A549 (cell line): ENCODE results near the gene ADGRL3.

ENCODE experiments used
- CHD4 ChIP-seq: fragments of 200-600 bp; sonication (generic); IDR thresholded peaks from 2 replicates; pipeline ENCODE4 v1.6.1; 2016; ENCODE audit warnings: antibody characterized with exemption, mild to moderate bottlenecking, borderline replicate concordance
- HMGXB4 ChIP-seq: fragments of 250-450 bp; sonication (Bioruptor Pico); IDR thresholded peaks from 2 replicates; pipeline ENCODE4 v1.5.0; 2021; ENCODE audit warnings: mild to moderate bottlenecking, moderate library complexity, borderline replicate concordance
- POLR2A ChIP-seq: IDR thresholded peaks from 2 replicates; pipeline ENCODE4 v1.6.1; 2012; ENCODE audit warnings: mild to moderate bottlenecking, low read length
- POLR2AphosphoS2 ChIP-seq: conservative IDR thresholded peaks from 2 replicates; pipeline ENCODE4 v1.6.1; 2012; ENCODE audit warnings: low read length, improper control_type of control experiment, inconsistent platforms
- RFX5 ChIP-seq: fragments of 450-650 bp; IDR thresholded peaks from 2 replicates; pipeline ENCODE4 v1.7.1; 2014; ENCODE audit warnings: antibody characterized with exemption, mild to moderate bottlenecking, moderate library complexity
- TF ChIP-seq, protein P1 (sequence below): fragments of >200 bp; sonication (Bioruptor Twin); formaldehyde crosslinking; IDR thresholded peaks from 3 replicates; pipeline ENCODE4 v1.5.1; 2016

GRCh38 chr4:61556277-61556676, 356.2 kb downstream of the ADGRL3 start:
- TF ChIP-seq RFX5 (no peak), POLR2A (no peak), CHD4 (no peak), HMGXB4 (CRISPR knock-in tag) (no peak), POLR2AphosphoS2 (no peak)
- TF ChIP-seq, protein P1, sequence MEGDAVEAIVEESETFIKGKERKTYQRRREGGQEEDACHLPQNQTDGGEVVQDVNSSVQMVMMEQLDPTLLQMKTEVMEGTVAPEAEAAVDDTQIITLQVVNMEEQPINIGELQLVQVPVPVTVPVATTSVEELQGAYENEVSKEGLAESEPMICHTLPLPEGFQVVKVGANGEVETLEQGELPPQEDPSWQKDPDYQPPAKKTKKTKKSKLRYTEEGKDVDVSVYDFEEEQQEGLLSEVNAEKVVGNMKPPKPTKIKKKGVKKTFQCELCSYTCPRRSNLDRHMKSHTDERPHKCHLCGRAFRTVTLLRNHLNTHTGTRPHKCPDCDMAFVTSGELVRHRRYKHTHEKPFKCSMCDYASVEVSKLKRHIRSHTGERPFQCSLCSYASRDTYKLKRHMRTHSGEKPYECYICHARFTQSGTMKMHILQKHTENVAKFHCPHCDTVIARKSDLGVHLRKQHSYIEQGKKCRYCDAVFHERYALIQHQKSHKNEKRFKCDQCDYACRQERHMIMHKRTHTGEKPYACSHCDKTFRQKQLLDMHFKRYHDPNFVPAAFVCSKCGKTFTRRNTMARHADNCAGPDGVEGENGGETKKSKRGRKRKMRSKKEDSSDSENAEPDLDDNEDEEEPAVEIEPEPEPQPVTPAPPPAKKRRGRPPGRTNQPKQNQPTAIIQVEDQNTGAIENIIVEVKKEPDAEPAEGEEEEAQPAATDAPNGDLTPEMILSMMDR = no peak
